ENCODE measurements around the gene CMTM3.

DNA sequence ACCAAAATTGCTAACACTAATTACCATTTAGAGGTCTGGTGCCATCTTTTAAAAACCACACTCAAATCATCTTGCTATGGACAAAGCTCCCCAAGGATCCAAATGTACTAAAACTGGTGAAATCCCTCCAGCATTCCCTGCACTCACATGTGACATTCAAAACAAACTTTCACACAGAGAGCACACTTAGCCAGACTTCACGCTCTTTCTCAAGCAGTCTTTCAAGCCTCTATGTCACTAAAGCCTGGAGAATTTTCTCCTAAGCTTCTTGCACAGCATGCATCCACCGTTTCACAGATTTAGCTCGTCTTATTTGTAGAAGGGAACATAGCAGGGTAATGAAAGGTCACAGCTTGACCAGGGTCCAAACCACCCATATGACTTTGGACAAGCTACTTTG lies 19.3 kb downstream of the CMTM3 start:
- no peak for TF ChIP-seq EZH2 (IDR thresholded peaks at IDR 0.05; ENCODE audit: insufficient read depth, poor library complexity, severe bottlenecking)
- TF ChIP-seq EZH2phosphoT487 (IDR thresholded peaks at IDR 0.05; ENCODE audit: insufficient read depth, low read depth): no peak

All from GM23248 (cell line).